C4-2B (cell line): ENCODE data around the gene IFT172.

ENCODE experiments used
- ZFX ChIP-seq: fragments of 450-650 bp; IDR thresholded peaks from 2 replicates; pipeline ENCODE4 v1.6.1; 2017
- TF ChIP-seq, protein P1 (sequence below): fragments of 450-650 bp; conservative IDR thresholded peaks from 2 replicates; pipeline ENCODE4 v1.5.1; 2017; ENCODE audit warnings: mild to moderate bottlenecking

DNA sequence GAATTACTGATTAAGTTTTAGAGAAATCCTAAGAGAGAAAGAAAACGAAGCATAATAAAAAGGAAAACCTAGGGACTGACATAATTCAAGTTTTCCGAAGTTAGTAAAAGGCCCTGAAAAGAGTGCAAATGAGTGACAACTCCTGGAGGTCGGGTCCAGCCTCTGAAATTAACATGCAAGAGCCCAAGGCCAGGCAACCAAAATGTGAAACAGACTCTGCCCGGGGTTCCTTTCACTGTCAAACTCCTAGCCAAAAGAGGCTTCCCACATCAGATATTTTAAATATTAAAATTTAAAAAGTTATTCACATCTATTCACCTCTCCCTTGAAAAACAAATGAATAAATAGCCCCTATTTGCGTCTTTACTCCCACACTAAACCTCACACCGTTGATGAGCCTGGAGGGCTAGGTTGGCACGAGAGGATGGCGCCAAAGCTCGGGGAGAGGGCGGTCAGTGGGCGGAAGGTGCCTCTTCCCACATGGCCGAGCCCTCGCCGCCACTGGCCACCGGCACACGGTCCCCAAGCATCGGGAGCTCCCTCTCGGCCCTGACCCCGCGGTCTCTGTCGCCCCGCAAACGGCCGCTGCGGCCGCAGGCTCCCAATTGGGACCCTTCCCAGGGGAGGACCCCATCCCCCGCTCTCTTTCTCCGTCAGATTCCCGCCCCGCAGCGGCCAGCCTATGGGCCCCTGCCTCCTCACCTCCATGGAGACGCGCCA is 80.8 kb downstream of the IFT172 start:
- TF ChIP-seq, protein P1, sequence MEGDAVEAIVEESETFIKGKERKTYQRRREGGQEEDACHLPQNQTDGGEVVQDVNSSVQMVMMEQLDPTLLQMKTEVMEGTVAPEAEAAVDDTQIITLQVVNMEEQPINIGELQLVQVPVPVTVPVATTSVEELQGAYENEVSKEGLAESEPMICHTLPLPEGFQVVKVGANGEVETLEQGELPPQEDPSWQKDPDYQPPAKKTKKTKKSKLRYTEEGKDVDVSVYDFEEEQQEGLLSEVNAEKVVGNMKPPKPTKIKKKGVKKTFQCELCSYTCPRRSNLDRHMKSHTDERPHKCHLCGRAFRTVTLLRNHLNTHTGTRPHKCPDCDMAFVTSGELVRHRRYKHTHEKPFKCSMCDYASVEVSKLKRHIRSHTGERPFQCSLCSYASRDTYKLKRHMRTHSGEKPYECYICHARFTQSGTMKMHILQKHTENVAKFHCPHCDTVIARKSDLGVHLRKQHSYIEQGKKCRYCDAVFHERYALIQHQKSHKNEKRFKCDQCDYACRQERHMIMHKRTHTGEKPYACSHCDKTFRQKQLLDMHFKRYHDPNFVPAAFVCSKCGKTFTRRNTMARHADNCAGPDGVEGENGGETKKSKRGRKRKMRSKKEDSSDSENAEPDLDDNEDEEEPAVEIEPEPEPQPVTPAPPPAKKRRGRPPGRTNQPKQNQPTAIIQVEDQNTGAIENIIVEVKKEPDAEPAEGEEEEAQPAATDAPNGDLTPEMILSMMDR = peak; percentile 8; the same call in 1 of the 2 replicates
- TF ChIP-seq ZFX = no peak
